ENCODE results near the gene CRNN. TPM values are rescaled to one million over a fixed set of nuclear protein-coding genes. Genes with fewer than 3 reads are reported as not detected.

Gene CRNN
- total RNA-seq, 1 experiment from 2014 or later: not detected

DNA sequence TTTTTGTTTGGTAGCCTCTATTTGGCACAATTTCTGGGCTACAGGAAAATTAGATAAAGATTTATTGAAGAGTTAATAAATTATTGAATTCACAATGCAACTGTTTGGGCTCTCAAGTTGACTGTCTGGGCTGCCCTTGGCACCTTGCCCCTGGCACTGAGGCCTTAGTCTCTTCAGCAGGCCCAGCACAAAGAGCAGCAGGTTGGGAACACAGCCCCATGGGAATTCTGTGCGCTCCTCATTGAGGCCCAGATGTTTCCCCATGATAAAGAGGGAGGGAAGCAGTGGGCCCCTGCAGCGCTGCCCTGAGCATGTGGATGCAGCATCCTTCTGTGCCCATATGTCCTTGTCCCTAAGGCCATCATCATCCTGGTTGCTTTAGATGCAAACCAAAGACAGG lies 2.9 kb downstream of the CRNN start:
- no peaks in the 10 kb centered on the region for H3K9me2 ChIP-seq (ENCODE audit: insufficient read depth)
- no peaks in the 10 kb centered on the region for H3F3A ChIP-seq (ENCODE audit: insufficient read depth, low read depth)
- no peak overlapping the region for H3K4me2 ChIP-seq
- H3K9me3 ChIP-seq (ENCODE audit: insufficient read depth, low read depth): no peaks in the 10 kb centered on the region
- CTCF ChIA-PET: no interaction called here
- TF ChIP-seq, protein P1, sequence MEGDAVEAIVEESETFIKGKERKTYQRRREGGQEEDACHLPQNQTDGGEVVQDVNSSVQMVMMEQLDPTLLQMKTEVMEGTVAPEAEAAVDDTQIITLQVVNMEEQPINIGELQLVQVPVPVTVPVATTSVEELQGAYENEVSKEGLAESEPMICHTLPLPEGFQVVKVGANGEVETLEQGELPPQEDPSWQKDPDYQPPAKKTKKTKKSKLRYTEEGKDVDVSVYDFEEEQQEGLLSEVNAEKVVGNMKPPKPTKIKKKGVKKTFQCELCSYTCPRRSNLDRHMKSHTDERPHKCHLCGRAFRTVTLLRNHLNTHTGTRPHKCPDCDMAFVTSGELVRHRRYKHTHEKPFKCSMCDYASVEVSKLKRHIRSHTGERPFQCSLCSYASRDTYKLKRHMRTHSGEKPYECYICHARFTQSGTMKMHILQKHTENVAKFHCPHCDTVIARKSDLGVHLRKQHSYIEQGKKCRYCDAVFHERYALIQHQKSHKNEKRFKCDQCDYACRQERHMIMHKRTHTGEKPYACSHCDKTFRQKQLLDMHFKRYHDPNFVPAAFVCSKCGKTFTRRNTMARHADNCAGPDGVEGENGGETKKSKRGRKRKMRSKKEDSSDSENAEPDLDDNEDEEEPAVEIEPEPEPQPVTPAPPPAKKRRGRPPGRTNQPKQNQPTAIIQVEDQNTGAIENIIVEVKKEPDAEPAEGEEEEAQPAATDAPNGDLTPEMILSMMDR (conservative IDR thresholded peaks at IDR 0.05): no peak
- TF ChIP-seq EZH2 (IDR thresholded peaks at IDR 0.05; ENCODE audit: low read depth): no peak
- POLR2A ChIA-PET (ENCODE audit: unreplicated experiment): no interaction called here
- DNase-seq: no peak
- no peaks in the 10 kb centered on the region for H3K79me2 ChIP-seq (ENCODE audit: low read depth)
- no peak overlapping the region for H3K4me3 ChIP-seq
- no peaks in the 10 kb centered on the region for H3K4me1 ChIP-seq (replicated peaks; ENCODE audit: insufficient read depth)
- BruUV-seq (replicated peaks): no TSS peak
- no peak overlapping the region for H2AFZ ChIP-seq
- H3K27me3 ChIP-seq (ENCODE audit: insufficient read depth, low read depth): peaks cover 63% of the 10 kb centered on the region
- H3K36me3 ChIP-seq (ENCODE audit: low read depth): no peaks in the 10 kb centered on the region
- H3K27ac ChIP-seq: no peak overlapping the region
- H4K20me1 ChIP-seq (ENCODE audit: insufficient read depth): no peaks in the 10 kb centered on the region
- intact Hi-C loops (cut with micrococcal nuclease; ENCODE audit: unreplicated experiment): no loop called here

- no peak overlapping the region for H3K4me3 ChIP-seq
- ChIA-PET CTCF (no interaction called here), POLR2A (ENCODE audit: unreplicated experiment) (no interaction called here)
- H3K27ac ChIP-seq: no peak overlapping the region
- no peak for DNase-seq
- H3K36me3 ChIP-seq (ENCODE audit: low read depth): no peaks in the 10 kb centered on the region
- H3K4me2 ChIP-seq: no peak overlapping the region
- no peaks in the 10 kb centered on the region for H3K79me2 ChIP-seq (ENCODE audit: low read depth)
- peaks cover 64% of the 10 kb centered on the region for H3K27me3 ChIP-seq (ENCODE audit: insufficient read depth, low read depth)
- no peaks in the 10 kb centered on the region for H4K20me1 ChIP-seq (ENCODE audit: insufficient read depth)
- BruUV-seq (replicated peaks): no TSS peak
- H3K9me2 ChIP-seq (ENCODE audit: insufficient read depth): no peaks in the 10 kb centered on the region
- H3K9me3 ChIP-seq (ENCODE audit: insufficient read depth, low read depth): no peaks in the 10 kb centered on the region
- no peaks in the 10 kb centered on the region for H3F3A ChIP-seq (ENCODE audit: insufficient read depth, low read depth)
- no peaks in the 10 kb centered on the region for H3K4me1 ChIP-seq (replicated peaks; ENCODE audit: insufficient read depth)
- TF ChIP-seq, protein P1 (conservative IDR thresholded peaks at IDR 0.05): no peak
- TF ChIP-seq EZH2 (IDR thresholded peaks at IDR 0.05; ENCODE audit: low read depth): no peak
- intact Hi-C loops (cut with micrococcal nuclease; ENCODE audit: unreplicated experiment): no loop called here
- no peak overlapping the region for H2AFZ ChIP-seq
These were observed 3.5 kb downstream of the CRNN start for GRCh38 chr1:152410599-152410998.

DNA sequence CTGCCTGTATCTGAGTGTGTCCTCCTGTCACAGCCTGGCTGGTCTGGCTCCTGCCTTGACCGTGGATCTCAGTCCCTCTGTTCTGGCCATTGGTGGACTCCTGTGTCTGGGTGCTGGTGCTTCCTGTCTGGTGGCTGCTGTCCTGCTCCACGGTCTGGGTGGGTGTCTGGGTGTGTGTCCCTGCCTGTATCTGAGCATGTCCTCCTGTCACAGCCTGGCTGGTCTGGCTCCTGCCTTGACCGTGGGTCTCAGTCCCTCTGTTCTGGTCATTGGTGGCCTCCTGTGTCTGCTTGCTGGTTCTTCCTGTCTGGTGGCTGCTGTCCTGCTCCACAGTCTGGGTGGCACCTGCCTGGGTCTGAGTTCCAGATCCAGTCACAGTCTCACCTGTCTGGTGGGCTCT lies 4.0 kb downstream of the CRNN start:
- Histone ChIP-seq H3K36me3 (ENCODE audit: low read depth) (no peaks in the 10 kb centered on the region), H3K9me2 (ENCODE audit: insufficient read depth) (no peaks in the 10 kb centered on the region), H3K9me3 (ENCODE audit: insufficient read depth, low read depth) (no peaks in the 10 kb centered on the region), H3K27me3 (ENCODE audit: insufficient read depth, low read depth) (peaks cover 61% of the 10 kb centered on the region), H3F3A (ENCODE audit: insufficient read depth, low read depth) (no peaks in the 10 kb centered on the region), H3K79me2 (ENCODE audit: low read depth) (no peaks in the 10 kb centered on the region), H3K4me2 (no peak overlapping the region), H3K27ac (no peak overlapping the region), H2AFZ (no peak overlapping the region), H4K20me1 (ENCODE audit: insufficient read depth) (no peaks in the 10 kb centered on the region), H3K4me3 (no peak overlapping the region), H3K4me1 (replicated peaks; ENCODE audit: insufficient read depth) (no peaks in the 10 kb centered on the region)
- POLR2A ChIA-PET (ENCODE audit: unreplicated experiment): no interaction called here
- no peak for DNase-seq
- no TSS peak for BruUV-seq (replicated peaks)
- intact Hi-C loops (cut with micrococcal nuclease; ENCODE audit: unreplicated experiment): no loop called here
- no peak for TF ChIP-seq EZH2 (IDR thresholded peaks at IDR 0.05; ENCODE audit: low read depth)
- TF ChIP-seq, protein P1 (conservative IDR thresholded peaks at IDR 0.05): no peak
- CTCF ChIA-PET: no interaction called here
